RWPE2 (cell line): ENCODE data around the gene MCAM.

ENCODE experiments used
- ATAC-seq: fragments of 200-7000 bp; cut with Tn5 transposase; 3 replicates; pipeline ENCODE4 v1.9.1; 2021; ENCODE audit warnings: low read depth
- DNase-seq: peaks from one replicate; pipeline ENCODE4 v3.0.0-alpha.2; 2020; ENCODE audit warnings: low spot score
- H3K27ac ChIP-seq: fragments of 450-650 bp; 2 replicates; pipeline ENCODE4 v1.5.1; 2017; ENCODE audit warnings: mild to moderate bottlenecking; ENCODE audit not compliant: poor library complexity, severe bottlenecking
- H3K27me3 ChIP-seq: fragments of 250-450 bp; sonication (Bioruptor Pico); 2 replicates; pipeline ENCODE4 v1.5.1; 2021; ENCODE audit warnings: mild to moderate bottlenecking, moderate library complexity; ENCODE audit not compliant: insufficient read depth, poor library complexity, severe bottlenecking
- H3K36me3 ChIP-seq: fragments of 250-450 bp; sonication (Bioruptor Pico); 2 replicates; pipeline ENCODE4 v1.5.1; 2020; ENCODE audit warnings: low read depth, mild to moderate bottlenecking, moderate library complexity
- H3K4me1 ChIP-seq: fragments of 250-450 bp; sonication (Bioruptor Pico); 2 replicates; pipeline ENCODE4 v1.5.1; 2021; ENCODE audit warnings: mild to moderate bottlenecking, moderate library complexity; ENCODE audit not compliant: insufficient read depth, poor library complexity, severe bottlenecking
- H3K4me3 ChIP-seq: fragments of 250-450 bp; sonication (Bioruptor Pico); 2 replicates; pipeline ENCODE4 v1.5.1; 2021; ENCODE audit warnings: mild to moderate bottlenecking, moderate library complexity; ENCODE audit not compliant: severe bottlenecking
- H3K9me3 ChIP-seq: fragments of 250-450 bp; sonication (Bioruptor Pico); 2 replicates; pipeline ENCODE4 v1.5.1; 2021; ENCODE audit warnings: mild to moderate bottlenecking, moderate library complexity; ENCODE audit not compliant: severe bottlenecking
- TF ChIP-seq, protein P1 (sequence below): fragments of 450-650 bp; IDR thresholded peaks from one replicate; pipeline ENCODE4 v1.5.1; 2017; ENCODE audit warnings: mild to moderate bottlenecking, moderate library complexity; ENCODE audit not compliant: poor library complexity, severe bottlenecking

The MCAM gene

DNA sequence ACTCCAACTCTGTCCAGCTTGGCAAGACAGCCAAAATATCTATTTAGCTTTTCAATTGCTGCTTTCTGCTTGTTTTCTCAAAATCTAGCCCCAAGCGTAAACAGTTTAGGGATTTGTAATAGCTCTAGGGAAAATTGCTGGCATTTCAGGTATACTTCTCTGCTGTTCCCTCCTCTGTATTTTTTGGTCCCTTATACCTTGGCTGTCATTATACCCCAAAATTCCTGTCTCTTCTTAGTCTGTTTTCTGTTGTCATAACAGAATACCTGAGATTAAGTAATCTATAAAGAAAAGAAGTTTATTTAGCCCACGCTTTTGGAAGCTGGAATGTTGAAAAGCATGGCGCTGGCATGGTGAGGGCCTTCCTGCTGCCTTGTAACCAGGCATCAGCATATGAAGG, 23.5 kb downstream of the MCAM start:
- Histone ChIP-seq H3K4me1 (no peaks in the 10 kb centered on the region), H3K4me3 (no peak overlapping the region), H3K27me3 (no peaks in the 10 kb centered on the region), H3K36me3 (peaks cover 45% of the 10 kb centered on the region), H3K9me3 (peaks cover 3% of the 10 kb centered on the region), H3K27ac (no peak overlapping the region)
- no peak for DNase-seq
- TF ChIP-seq, protein P1, sequence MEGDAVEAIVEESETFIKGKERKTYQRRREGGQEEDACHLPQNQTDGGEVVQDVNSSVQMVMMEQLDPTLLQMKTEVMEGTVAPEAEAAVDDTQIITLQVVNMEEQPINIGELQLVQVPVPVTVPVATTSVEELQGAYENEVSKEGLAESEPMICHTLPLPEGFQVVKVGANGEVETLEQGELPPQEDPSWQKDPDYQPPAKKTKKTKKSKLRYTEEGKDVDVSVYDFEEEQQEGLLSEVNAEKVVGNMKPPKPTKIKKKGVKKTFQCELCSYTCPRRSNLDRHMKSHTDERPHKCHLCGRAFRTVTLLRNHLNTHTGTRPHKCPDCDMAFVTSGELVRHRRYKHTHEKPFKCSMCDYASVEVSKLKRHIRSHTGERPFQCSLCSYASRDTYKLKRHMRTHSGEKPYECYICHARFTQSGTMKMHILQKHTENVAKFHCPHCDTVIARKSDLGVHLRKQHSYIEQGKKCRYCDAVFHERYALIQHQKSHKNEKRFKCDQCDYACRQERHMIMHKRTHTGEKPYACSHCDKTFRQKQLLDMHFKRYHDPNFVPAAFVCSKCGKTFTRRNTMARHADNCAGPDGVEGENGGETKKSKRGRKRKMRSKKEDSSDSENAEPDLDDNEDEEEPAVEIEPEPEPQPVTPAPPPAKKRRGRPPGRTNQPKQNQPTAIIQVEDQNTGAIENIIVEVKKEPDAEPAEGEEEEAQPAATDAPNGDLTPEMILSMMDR, result no peak
- ATAC-seq, result no peak

DNA sequence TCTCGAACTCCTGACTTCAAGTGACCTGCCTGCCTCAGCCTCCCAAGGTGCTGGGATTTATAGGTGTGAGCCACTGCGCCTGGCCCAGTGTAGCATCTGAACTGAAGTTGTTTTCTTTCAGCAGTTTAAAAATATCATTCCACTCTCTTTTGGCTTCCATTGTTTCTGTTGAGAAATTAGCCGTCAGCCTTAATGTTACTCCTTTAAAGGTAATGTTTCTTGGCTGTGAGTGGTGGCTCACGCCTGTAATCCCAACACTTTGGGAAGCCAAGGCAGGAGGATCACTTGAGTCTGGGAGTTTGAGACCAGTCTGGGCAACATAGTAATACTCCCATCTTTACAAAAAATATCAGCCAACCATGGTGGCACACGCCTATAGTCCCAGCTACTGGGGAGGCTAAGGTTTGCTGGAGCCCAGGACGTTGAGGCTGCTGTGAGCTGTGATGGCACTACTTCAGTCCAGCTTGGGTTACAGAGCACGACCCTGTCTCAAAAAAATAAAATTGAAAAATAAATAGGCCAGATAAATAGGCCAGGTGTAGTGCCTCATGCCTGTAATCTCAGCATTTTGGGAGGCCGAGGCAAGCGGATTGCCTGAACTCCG, 25.9 kb downstream of the MCAM start:
- TF ChIP-seq, protein P1, result no peak
- no peak for DNase-seq
- Histone ChIP-seq H3K4me3 (no peak overlapping the region), H3K27ac (no peak overlapping the region), H3K27me3 (no peaks in the 10 kb centered on the region), H3K9me3 (peaks cover 3% of the 10 kb centered on the region), H3K36me3 (peaks cover 48% of the 10 kb centered on the region), H3K4me1 (no peaks in the 10 kb centered on the region)
- ATAC-seq, result no peak

DNA sequence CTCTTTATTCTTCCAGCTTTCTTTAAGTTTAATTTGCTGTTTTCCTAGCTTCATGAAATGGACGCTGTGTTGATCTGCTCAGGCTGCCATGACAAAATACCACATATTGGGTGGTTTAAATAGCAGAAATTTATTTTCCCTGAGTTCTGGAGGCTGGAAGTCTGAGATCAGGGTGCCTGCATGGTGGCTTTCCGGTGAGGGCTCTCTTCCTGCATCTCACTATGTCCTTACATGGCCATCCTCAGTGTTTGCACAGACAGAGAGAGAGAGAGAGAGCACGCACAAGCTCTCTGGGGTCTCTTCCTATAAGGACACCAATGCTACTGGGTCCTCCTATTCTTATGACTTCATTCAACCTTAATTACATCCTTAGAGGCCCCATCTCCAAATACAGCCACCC, 28.7 kb downstream of the MCAM start:
- Histone ChIP-seq H3K27me3 (no peaks in the 10 kb centered on the region), H3K4me1 (no peaks in the 10 kb centered on the region), H3K4me3 (no peak overlapping the region), H3K27ac (no peak overlapping the region), H3K36me3 (peaks cover 55% of the 10 kb centered on the region), H3K9me3 (peaks cover 3% of the 10 kb centered on the region)
- ATAC-seq, result no peak
- no peak for DNase-seq
- TF ChIP-seq, protein P1, result no peak

DNA sequence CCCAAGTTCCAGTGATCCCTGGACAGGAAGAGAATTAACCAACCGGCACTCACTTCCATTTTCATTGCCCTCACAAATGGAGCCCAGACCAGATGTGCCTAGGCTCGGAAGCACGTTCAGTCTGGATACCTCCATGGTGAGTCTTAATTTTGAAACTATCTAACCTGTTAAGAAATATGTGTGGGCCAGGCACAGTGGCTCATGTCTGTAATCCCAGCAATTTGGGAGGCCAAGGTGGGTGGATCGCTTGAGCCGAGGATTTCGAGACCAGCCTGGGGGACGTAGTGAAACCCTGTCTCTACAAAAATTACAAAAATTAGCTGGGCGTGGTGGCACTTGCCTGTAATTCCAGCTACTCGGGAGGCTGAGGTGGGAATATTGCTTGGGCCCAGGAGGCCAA, 31.5 kb downstream of the MCAM start:
- TF ChIP-seq, protein P1, result no peak
- Histone ChIP-seq H3K36me3 (peaks cover 50% of the 10 kb centered on the region), H3K27me3 (no peaks in the 10 kb centered on the region)

DNA sequence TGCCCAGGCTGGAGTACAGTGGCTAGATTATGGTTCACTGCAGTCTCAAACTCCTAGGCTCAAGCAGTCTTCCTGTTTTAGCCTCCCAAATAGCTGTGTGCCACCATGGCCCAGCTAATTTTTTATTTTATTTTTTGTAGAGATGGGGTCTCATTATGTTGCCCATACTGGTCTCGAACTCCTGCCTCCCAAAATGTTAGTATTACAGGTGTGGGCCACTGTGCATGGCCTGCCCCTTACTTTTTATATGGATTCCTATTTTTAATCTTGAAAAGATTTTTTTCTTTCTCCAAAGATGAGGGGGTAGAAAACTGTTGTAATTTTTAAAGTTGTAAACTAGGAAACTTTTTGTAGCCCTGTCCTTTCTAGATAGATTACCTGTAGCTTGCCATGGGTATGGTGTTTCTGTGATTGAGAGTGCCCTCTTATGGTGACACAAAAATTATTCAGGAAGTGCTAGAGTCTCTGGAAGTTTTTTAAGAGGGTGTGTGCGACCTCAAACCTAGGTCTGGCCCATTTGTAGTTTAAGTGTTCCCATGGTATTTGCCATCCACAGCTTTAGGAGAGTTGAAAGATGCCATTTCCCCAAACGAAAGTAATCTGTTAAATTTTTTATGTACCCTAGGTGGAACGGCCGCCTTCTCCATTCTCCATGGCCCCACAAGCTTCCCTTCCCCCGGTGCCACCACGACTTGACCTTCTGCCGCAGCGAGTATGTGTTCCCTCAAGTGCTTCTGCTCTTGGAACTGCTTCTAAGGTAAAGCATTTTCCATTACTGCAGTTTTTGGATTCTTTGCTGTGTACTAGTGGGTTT, 32.4 kb downstream of the MCAM start:
- TF ChIP-seq, protein P1, result peak; percentile 78
- H3K27me3 ChIP-seq, result no peaks in the 10 kb centered on the region
- peaks cover 59% of the 10 kb centered on the region for H3K36me3 ChIP-seq
- no peaks in the 10 kb centered on the region for H3K9me3 ChIP-seq
- H3K4me3 ChIP-seq, result no peak overlapping the region
- DNase-seq (no peak), ATAC-seq (peak; percentile 68)
- H3K27ac ChIP-seq, result no peak overlapping the region
- no peaks in the 10 kb centered on the region for H3K4me1 ChIP-seq

More for the DNA sequence above, 31.5 kb downstream of the MCAM start:
- ATAC-seq (no peak), DNase-seq (no peak)
- H3K27ac ChIP-seq, result no peak overlapping the region
- no peaks in the 10 kb centered on the region for H3K9me3 ChIP-seq
- H3K4me1 ChIP-seq, result no peaks in the 10 kb centered on the region
- no peak overlapping the region for H3K4me3 ChIP-seq
